Stomach (tissue), 9 donors: Measurements from ENCODE around the gene EFCAB12. TPM values are rescaled to one million over a fixed set of nuclear protein-coding genes. Genes with fewer than 3 reads are reported as not detected.
"Not testable (repeated sequence)": the region's sequence is repeated elsewhere in the genome, so short reads cannot be mapped to it uniquely, and the experiment has no call there.

Source experiments
- DNase-seq, 2 donors: peaks; one replicate each; pipeline versions ENCODE4 v3.0.0 to v3.0.0-alpha.2; 2013 to 2019
- H3K27ac ChIP-seq, 5 donors: fragments of 200-600 bp in 4 of 5; sonication (generic) in 4 of 5; one replicate each; pipeline ENCODE4 v1.5.1; 2013 to 2019; ENCODE audit warnings: mild to moderate bottlenecking in 1 of 5, moderate library complexity in 1 of 5
- H3K27me3 ChIP-seq, 3 donors: fragments of 200-600 bp; sonication (generic); one replicate each; pipeline ENCODE4 v1.5.1; 2017 to 2019; ENCODE audit warnings: mixed run types in 1 of 3
- H3K36me3 ChIP-seq, 4 donors: fragments of 200-600 bp; sonication (generic); 1 replicate in 3 of 4; 2 replicates in 1 of 4; pipeline ENCODE4 v1.5.1; 2016 to 2019
- H3K4me1 ChIP-seq, 4 donors: fragments of 200-600 bp; sonication (generic); one replicate each; pipeline ENCODE4 v1.5.1; 2016 to 2019
- H3K4me3 ChIP-seq, 4 donors: fragments of 200-600 bp; sonication (generic) in 3 of 4; one replicate each; pipeline ENCODE4 v1.5.1; 2016 to 2019; ENCODE audit warnings: mild to moderate bottlenecking in 1 of 4
- H3K9me3 ChIP-seq, 4 donors: fragments of 200-600 bp; sonication (generic); one replicate each; pipeline ENCODE4 v1.5.1; 2016 to 2019
- EP300 ChIP-seq: sonication (generic); formaldehyde crosslinking; IDR thresholded peaks from one replicate; pipeline ENCODE4 v1.6.1; 2017; ENCODE audit warnings: antibody characterized with exemption
- POLR2A ChIP-seq, 4 donors: fragments of 450-650 bp; IDR thresholded peaks; one replicate each; pipeline ENCODE4 v1.6.1; 2016; ENCODE audit warnings: antibody characterized with exemption in 4 of 4, control low read depth in 2 of 4, mild to moderate bottlenecking in 1 of 4, moderate library complexity in 1 of 4
- POLR2AphosphoS5 ChIP-seq, 3 donors: sonication (generic); formaldehyde crosslinking; IDR thresholded peaks; one replicate each; pipeline ENCODE4 v1.6.1; 2016; ENCODE audit warnings: antibody characterized with exemption in 3 of 3
- whole genome bisulfite sequencing, 5 donors: extraction: QIAGEN DNeasy Blood & Tissue Kit in 3 of 5; methylation state at CpG; one replicate each; pipeline versions ENCODE4 v1.1.5 to v1.1.7; 2013 to 2018; 5-methylcytosine and 5-hydroxymethylcytosine counted together
- intact Hi-C: fragments of 100-400 bp; cut with DNase I; formaldehyde crosslinking; loops from one replicate; pipeline ENCODE4 v1.15.1; 2023; ENCODE audit warnings: low total_unique reads
- polyA plus RNA-seq, 3 donors: library from polyadenylated mRNA; stranded (reverse); fragments of 200-250 nt; gene quantifications; one replicate each; pipeline ENCODE4 v1.2.3, GENCODE V29; 2013
- total RNA-seq, 5 donors: library from RNA; depleted of rRNA; stranded (reverse); fragments of >200 nt; gene quantifications; one replicate each; pipeline versions ENCODE4 v1.1.0 to v1.2.3, GENCODE V29; 2014 to 2016
- TF ChIP-seq, protein P1 (sequence below), 7 experiments: fragments of 450-650 bp in 4 of 7; fragments of 200-600 bp in 3 of 7; sonication (generic) in 3 of 7; IDR thresholded peaks; one replicate each; pipeline ENCODE4 v1.5.1; 2016 to 2019; ENCODE audit warnings: antibody characterized with exemption in 7 of 7, control low read depth in 2 of 7, mild to moderate bottlenecking in 1 of 7
- donor health status: healthy with polysubstance abuse.
- donor health status: Bipolar disorder and iron deficiency.
- donor health status: healthy.

The EFCAB12 gene
- total and polyA plus RNA-seq, 8 donors: 0.33 to 4.0 (median 1.8) TPM; not detected in 2

DNA sequence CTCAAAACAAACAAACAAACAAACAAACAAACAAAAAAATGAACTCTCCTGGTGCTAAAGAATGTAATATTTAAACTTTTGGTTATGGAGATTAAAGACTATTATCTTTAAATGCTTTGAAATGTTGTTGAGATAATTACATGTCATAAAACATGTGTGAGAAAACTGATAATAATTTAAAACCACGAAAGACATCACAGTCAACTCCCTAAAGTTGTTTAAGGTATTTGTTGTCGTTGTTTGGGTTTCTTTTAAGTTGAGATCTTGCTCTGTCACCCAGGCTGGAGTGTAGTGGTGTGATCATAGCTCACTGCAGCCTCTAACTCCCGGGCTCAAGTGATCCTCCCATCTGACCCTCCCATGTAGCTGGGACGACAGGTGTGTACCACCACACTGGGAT is 12.0 kb downstream of the EFCAB12 start:
- intact Hi-C loops: no loop called here
- peaks cover 6 to 19% (median 10%) of the 10 kb centered on the region in 4 donors for H3K4me1 ChIP-seq
- DNase-seq: no peak
- H3K27ac ChIP-seq: no peak overlapping the region
- H3K27me3 ChIP-seq: no peaks in the 10 kb centered on the region
- no peaks in the 10 kb centered on the region for H3K36me3 ChIP-seq
- 67 to 92% (median 85%) methylated on average over 4 of the region's 4 CpGs for WGBS, 5 donors
- no peak overlapping the region for H3K4me3 ChIP-seq
- no peaks in the 10 kb centered on the region for H3K9me3 ChIP-seq
- no peak for TF ChIP-seq EP300
- TF ChIP-seq, protein P1, sequence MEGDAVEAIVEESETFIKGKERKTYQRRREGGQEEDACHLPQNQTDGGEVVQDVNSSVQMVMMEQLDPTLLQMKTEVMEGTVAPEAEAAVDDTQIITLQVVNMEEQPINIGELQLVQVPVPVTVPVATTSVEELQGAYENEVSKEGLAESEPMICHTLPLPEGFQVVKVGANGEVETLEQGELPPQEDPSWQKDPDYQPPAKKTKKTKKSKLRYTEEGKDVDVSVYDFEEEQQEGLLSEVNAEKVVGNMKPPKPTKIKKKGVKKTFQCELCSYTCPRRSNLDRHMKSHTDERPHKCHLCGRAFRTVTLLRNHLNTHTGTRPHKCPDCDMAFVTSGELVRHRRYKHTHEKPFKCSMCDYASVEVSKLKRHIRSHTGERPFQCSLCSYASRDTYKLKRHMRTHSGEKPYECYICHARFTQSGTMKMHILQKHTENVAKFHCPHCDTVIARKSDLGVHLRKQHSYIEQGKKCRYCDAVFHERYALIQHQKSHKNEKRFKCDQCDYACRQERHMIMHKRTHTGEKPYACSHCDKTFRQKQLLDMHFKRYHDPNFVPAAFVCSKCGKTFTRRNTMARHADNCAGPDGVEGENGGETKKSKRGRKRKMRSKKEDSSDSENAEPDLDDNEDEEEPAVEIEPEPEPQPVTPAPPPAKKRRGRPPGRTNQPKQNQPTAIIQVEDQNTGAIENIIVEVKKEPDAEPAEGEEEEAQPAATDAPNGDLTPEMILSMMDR (IDR thresholded peaks at IDR 0.05): no peak
- TF ChIP-seq POLR2A (IDR thresholded peaks at IDR 0.05): no peak
- TF ChIP-seq POLR2AphosphoS5 (IDR thresholded peaks at IDR 0.05): no peak

DNA sequence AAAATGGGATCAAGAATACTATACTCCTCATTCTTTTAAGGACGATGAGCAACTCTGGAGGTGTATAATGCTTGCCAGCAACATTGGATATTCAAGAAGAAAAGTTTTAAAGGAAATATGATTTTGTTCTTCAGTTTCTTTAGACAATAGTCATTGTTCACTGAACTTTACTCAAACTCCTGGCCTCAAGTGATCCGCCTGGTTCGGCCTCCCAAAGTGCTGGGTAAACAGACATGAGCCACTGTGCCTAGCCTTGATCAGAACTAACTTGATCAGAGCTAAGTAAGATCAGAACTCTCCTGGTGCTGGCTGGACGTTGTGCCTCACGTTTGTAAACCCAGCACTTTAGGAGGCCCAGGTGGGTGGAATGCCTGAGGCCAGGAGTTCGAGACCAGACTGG is 12.6 kb downstream of the EFCAB12 start:
- 65 to 90% (median 76%) methylated on average over 6 of the region's 6 CpGs for WGBS, 5 donors
- DNase-seq: no peak
- Histone ChIP-seq H3K9me3 (no peaks in the 10 kb centered on the region), H3K27ac (no peak overlapping the region), H3K27me3 (no peaks in the 10 kb centered on the region), H3K4me3 (no peak overlapping the region), H3K36me3 (no peaks in the 10 kb centered on the region), H3K4me1 (peaks cover 6 to 19% (median 10%) of the 10 kb centered on the region in 4 donors)
- intact Hi-C loops: no loop called here
- no peak for TF ChIP-seq EP300
- TF ChIP-seq, protein P1 (IDR thresholded peaks at IDR 0.05): no peak
- no peak for TF ChIP-seq POLR2A (IDR thresholded peaks at IDR 0.05)
- TF ChIP-seq POLR2AphosphoS5 (IDR thresholded peaks at IDR 0.05): no peak

DNA sequence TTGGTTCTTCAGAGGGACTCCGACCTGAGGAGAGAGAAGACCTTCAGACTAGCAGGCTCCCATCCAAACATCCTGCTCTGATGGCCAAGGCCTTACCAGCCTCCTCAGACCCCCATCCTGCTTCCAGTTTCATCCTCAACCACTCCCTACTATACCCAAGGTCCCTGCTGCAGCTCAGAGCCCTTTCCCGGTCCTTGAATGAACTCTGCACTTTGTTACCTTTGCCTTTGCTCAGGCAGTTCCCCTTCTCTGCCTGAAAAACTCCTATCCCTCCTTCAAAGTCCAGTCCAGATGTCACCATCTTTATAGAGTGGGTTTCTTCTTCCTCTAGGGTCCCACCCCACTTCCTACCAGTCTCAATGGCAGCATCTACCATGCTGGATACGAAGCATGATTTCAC is 13.1 kb downstream of the EFCAB12 start:
- peaks cover 6 to 19% (median 10%) of the 10 kb centered on the region in 4 donors for H3K4me1 ChIP-seq
- no peak for TF ChIP-seq POLR2A (IDR thresholded peaks at IDR 0.05)
- TF ChIP-seq POLR2AphosphoS5 (IDR thresholded peaks at IDR 0.05): no peak
- TF ChIP-seq EP300: no peak
- TF ChIP-seq, protein P1 (IDR thresholded peaks at IDR 0.05): no peak
- no peaks in the 10 kb centered on the region for H3K9me3 ChIP-seq
- DNase-seq: no peak
- no peak overlapping the region for H3K4me3 ChIP-seq
- H3K27ac ChIP-seq: no peak overlapping the region
- WGBS, 5 donors: 32 to 91% (median 90%) methylated on average over 3 of the region's 3 CpGs
- no peaks in the 10 kb centered on the region for H3K27me3 ChIP-seq
- no peaks in the 10 kb centered on the region for H3K36me3 ChIP-seq
- intact Hi-C loops: no loop called here

DNA sequence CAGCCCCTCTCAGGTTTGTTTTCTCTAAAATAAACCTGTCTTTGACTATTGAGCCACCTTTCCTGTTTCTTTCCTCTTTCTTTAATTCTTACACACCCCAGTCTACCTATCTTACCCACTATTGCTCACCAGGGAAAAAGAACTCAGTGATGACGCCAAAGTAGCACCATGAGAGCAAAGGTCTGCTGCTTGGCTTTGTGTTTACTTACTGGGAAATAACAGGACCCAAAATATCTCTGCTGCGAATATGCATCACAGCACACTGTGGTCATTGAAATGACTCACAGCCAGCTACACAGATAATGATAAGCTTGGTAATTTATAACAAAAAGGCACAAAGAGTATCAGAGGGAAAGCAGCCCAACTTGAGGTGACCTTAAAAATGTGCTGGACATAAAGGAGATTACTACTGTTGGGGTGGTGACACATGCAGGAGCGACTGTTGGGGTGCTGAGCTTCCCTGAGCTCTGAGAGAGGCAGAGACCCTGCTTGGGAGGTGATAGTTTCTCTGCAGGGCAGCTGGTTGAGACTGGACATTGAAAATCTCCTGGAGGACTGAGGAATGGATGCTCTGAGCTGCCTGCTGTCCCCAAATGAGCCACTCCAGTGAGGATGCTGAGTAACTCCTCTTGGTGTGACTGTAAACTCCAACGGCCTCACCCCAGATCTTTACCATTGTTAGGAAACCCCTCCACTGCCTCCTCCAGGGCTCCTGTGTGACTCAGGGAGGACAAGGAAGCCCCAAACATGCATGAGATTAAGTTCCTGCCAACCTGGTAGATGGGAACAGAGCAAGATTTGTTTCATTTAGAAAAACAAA is 14.5 kb downstream of the EFCAB12 start:
- H3K9me3 ChIP-seq: no peaks in the 10 kb centered on the region
- peak in 1 of 2 donors; percentile 77 for DNase-seq

DNA sequence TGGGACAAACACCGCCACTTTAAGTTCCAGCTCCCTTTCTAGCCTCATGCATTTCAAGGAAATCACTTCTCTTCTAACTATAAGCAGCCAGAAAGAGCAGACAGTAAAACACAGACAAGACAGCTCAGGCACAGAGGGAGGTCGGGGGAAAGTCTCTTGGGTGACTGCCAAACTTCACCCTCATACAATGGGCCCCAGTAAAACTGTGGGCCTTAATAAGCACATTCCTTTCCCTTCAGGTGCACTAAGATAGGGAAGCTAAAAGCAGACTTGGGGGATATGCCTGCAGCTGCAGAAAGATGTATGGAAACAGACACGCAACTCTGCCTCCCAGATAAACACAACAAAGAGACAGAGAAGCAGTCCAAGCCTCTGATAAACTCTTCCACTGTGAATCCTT is 15.2 kb downstream of the EFCAB12 start:
- intact Hi-C loops, H3K27me3 ChIP-seq, DNase-seq, H3K36me3 ChIP-seq, H3K4me3 ChIP-seq, H3K9me3 ChIP-seq: not testable (repeated sequence)
- 41 to 63% (median 56%) methylated on average over 3 of the region's 3 CpGs for WGBS, 5 donors
- peaks cover 6 to 19% (median 10%) of the 10 kb centered on the region in 4 donors for H3K4me1 ChIP-seq
- H3K27ac ChIP-seq: peak overlapping the region; percentile 16 to 84 (median 71)

More for the DNA sequence above, 14.5 kb downstream of the EFCAB12 start:
- WGBS, 5 donors: 30 to 44% (median 35%) methylated on average over 4 of the region's 4 CpGs
- no peak overlapping the region for H3K4me3 ChIP-seq
- H3K4me1 ChIP-seq: peaks cover 6 to 19% (median 10%) of the 10 kb centered on the region in 4 donors
- peak overlapping the region; percentile 47 to 84 (median 71) for H3K27ac ChIP-seq
- intact Hi-C loops: no loop called here
- H3K27me3 ChIP-seq: no peaks in the 10 kb centered on the region
- TF ChIP-seq, protein P1 (IDR thresholded peaks at IDR 0.05): peak in 1 of 7 experiments; percentile 6
- peak in 2 of 3 donors; percentile 11 to 73 for TF ChIP-seq POLR2AphosphoS5 (IDR thresholded peaks at IDR 0.05)
- TF ChIP-seq POLR2A (IDR thresholded peaks at IDR 0.05): no peak
- H3K36me3 ChIP-seq: no peaks in the 10 kb centered on the region
